GM23338 (cell line): ENCODE data around the gene LRRC3B. TPM values are rescaled to one million over a fixed set of nuclear protein-coding genes. Genes with fewer than 3 reads are reported as not detected.

Experiments used
- ATAC-seq: fragments of 200-7000 bp; cut with Tn5 transposase; 3 replicates; pipeline ENCODE4 v1.9.1; 2020
- DNase-seq: peaks from one replicate; pipeline ENCODE4 v3.0.0-alpha.2; 2015; ENCODE audit warnings: low spot score
- H2AFZ ChIP-seq: fragments of 200-600 bp; sonication (generic); 2 replicates; pipeline ENCODE4 v1.8.0; 2016; ENCODE audit warnings: antibody characterized with exemption, mild to moderate bottlenecking, moderate library complexity
- H3F3A ChIP-seq: fragments of 200-600 bp; sonication (generic); replicated peaks from 2 replicates; pipeline ENCODE4 v1.8.0; 2017; ENCODE audit warnings: antibody characterized with exemption, mixed run types, low read depth
- H3K27ac ChIP-seq: fragments of 200-600 bp; sonication (generic); 2 replicates; pipeline ENCODE4 v1.6.1; 2016; ENCODE audit warnings: low read depth
- H3K27me3 ChIP-seq: fragments of 200-600 bp; sonication (generic); 2 replicates; pipeline ENCODE4 v1.8.0; 2016; ENCODE audit warnings: mild to moderate bottlenecking, mixed run types, moderate library complexity; ENCODE audit not compliant: insufficient read depth
- H3K36me3 ChIP-seq: fragments of 200-600 bp; sonication (generic); 2 replicates; pipeline ENCODE4 v1.8.0; 2016; ENCODE audit warnings: mild to moderate bottlenecking; ENCODE audit not compliant: insufficient read depth
- H3K4me1 ChIP-seq: fragments of 200-600 bp; sonication (generic); 2 replicates; pipeline ENCODE4 v1.8.0; 2016; ENCODE audit warnings: mild to moderate bottlenecking, moderate library complexity; ENCODE audit not compliant: insufficient read depth
- H3K4me2 ChIP-seq: fragments of 200-600 bp; sonication (generic); 2 replicates; pipeline ENCODE4 v1.7.1; 2017; ENCODE audit warnings: mixed run types
- H3K4me3 ChIP-seq: fragments of 200-600 bp; sonication (generic); 2 replicates; pipeline ENCODE4 v1.6.1; 2016; ENCODE audit warnings: mixed run types
- H3K79me2 ChIP-seq: fragments of 200-600 bp; sonication (generic); replicated peaks from 2 replicates; pipeline ENCODE4 v1.8.0; 2017; ENCODE audit warnings: mild to moderate bottlenecking; ENCODE audit not compliant: insufficient read depth
- H3K9me2 ChIP-seq: fragments of 200-600 bp; sonication (generic); 2 replicates; pipeline ENCODE4 v1.8.0; 2017; ENCODE audit not compliant: insufficient read depth
- H4K20me1 ChIP-seq: fragments of 200-600 bp; sonication (generic); replicated peaks from 2 replicates; pipeline ENCODE4 v1.8.0; 2017; ENCODE audit warnings: mild to moderate bottlenecking; ENCODE audit not compliant: insufficient read depth
- H3K27ac Mint-ChIP-seq: 2 replicates; pipeline ENCODE4 v1.8.0; 2020; ENCODE audit warnings: inconsistent platforms, mild to moderate bottlenecking, moderate library complexity, mixed read lengths
- H3K27me3 Mint-ChIP-seq: 3 replicates; pipeline ENCODE4 v1.8.0; 2022; ENCODE audit warnings: low read depth, mild to moderate bottlenecking, moderate library complexity, mixed read lengths, inconsistent platforms; ENCODE audit not compliant: insufficient read depth, poor library complexity
- H3K36me3 Mint-ChIP-seq: 3 replicates; pipeline ENCODE4 v1.8.0; 2021; ENCODE audit warnings: low read depth, mild to moderate bottlenecking, inconsistent platforms, moderate library complexity, mixed read lengths
- H3K4me1 Mint-ChIP-seq: 3 replicates; pipeline ENCODE4 v1.8.0; 2020; ENCODE audit warnings: mild to moderate bottlenecking, inconsistent platforms, mixed read lengths
- H3K4me3 Mint-ChIP-seq: 3 replicates; pipeline ENCODE4 v1.8.0; 2021; ENCODE audit warnings: moderate library complexity, mild to moderate bottlenecking, inconsistent platforms, mixed read lengths
- H3K9me3 Mint-ChIP-seq: 3 replicates; pipeline ENCODE4 v1.8.0; 2020; ENCODE audit warnings: moderate library complexity, mild to moderate bottlenecking, inconsistent platforms, mixed read lengths
- EZH2 ChIP-seq: fragments of 200-600 bp; sonication (generic); IDR thresholded peaks from one replicate; pipeline ENCODE4 v1.8.0; 2017; ENCODE audit warnings: antibody characterized with exemption, mild to moderate bottlenecking, low read depth; ENCODE audit not compliant: unreplicated experiment
- JUNB ChIP-seq: IDR thresholded peaks from one replicate; pipeline ENCODE4 v1.6.1; 2016; ENCODE audit warnings: antibody characterized with exemption; ENCODE audit not compliant: unreplicated experiment
- NANOG ChIP-seq: IDR thresholded peaks from 2 replicates; pipeline ENCODE4 v1.6.1; 2016; ENCODE audit warnings: antibody characterized with exemption, borderline replicate concordance
- POLR2AphosphoS5 ChIP-seq: IDR thresholded peaks from 2 replicates; pipeline ENCODE4 v1.6.1; 2016; ENCODE audit warnings: antibody characterized with exemption, low read depth
- STAT1 ChIP-seq: IDR thresholded peaks from one replicate; pipeline ENCODE4 v1.6.1; 2016; ENCODE audit warnings: antibody characterized with exemption; ENCODE audit not compliant: unreplicated experiment
- ZNF114 ChIP-seq: fragments of 250-450 bp; sonication (Bioruptor Pico); IDR thresholded peaks from 2 replicates; pipeline ENCODE4 v1.5.0; 2020; ENCODE audit warnings: mild to moderate bottlenecking, moderate library complexity
- ZNF331 ChIP-seq: fragments of 250-450 bp; sonication (Bioruptor Pico); IDR thresholded peaks from 2 replicates; pipeline ENCODE4 v1.5.0; 2020; ENCODE audit warnings: low read depth, mild to moderate bottlenecking, moderate library complexity
- polyA plus RNA-seq: library from polyadenylated mRNA; unstranded; fragments of >200 nt; fragmentation: Nextera tagmentation; extraction: Ambion mirVana; gene quantifications from 2 replicates; pipeline ENCODE4 v1.2.1, GENCODE V29; 2016
- total RNA-seq: library from RNA; depleted of rRNA; stranded (reverse); fragments of >200 nt; shearing (Covaris generic); gene quantifications from 2 replicates; pipeline ENCODE4 v1.2.3, GENCODE V29; 2014
- TF ChIP-seq, protein P1 (sequence below): fragments of 250-450 bp; sonication (Bioruptor Pico); IDR thresholded peaks from 2 replicates; pipeline ENCODE4 v1.5.0; 2020; ENCODE audit warnings: mild to moderate bottlenecking, moderate library complexity
- TF ChIP-seq, protein P2 (sequence below), 2 experiments: fragments of 200-600 bp in 1 of 2; sonication (generic) in 1 of 2; conservative IDR thresholded peaks; 2 replicates each; pipeline versions ENCODE4 v1.5.1 to v1.6.1; 2016 to 2017; ENCODE audit warnings: antibody characterized with exemption in 2 of 2, low read depth in 2 of 2, mild to moderate bottlenecking in 2 of 2, moderate library complexity in 1 of 2
- TF ChIP-seq, protein P3 (sequence below): IDR thresholded peaks from 2 replicates; pipeline ENCODE4 v1.6.1; 2016; ENCODE audit warnings: antibody characterized with exemption
- TF ChIP-seq, protein P4 (sequence below): IDR thresholded peaks from one replicate; pipeline ENCODE4 v1.6.1; 2018; ENCODE audit warnings: antibody characterized with exemption; ENCODE audit not compliant: unreplicated experiment

The LRRC3B gene
- total and polyA plus RNA-seq, 2 experiments from 2014 or later = 7.1 to 13.2 TPM

DNA sequence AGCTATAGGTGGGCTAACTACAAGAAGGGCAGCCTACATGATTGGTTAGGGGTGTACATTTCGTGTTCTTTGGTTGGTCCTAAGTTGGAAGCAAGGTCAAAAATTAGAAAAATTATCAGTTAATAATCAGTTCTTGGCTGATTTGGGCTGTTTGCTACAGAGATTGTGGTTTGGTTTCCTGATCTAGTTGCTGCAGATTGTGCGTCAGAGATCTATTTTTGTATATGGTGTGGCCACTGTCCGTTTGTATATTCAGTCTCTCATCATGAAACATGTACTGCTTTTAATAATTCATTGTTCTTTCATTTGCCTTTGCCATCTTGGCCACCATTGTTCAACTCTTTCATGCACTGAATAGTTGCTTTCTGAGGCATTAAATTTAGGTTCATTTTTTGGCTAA is 80.9 kb downstream of the LRRC3B start (continued):
- TF ChIP-seq, protein P1, sequence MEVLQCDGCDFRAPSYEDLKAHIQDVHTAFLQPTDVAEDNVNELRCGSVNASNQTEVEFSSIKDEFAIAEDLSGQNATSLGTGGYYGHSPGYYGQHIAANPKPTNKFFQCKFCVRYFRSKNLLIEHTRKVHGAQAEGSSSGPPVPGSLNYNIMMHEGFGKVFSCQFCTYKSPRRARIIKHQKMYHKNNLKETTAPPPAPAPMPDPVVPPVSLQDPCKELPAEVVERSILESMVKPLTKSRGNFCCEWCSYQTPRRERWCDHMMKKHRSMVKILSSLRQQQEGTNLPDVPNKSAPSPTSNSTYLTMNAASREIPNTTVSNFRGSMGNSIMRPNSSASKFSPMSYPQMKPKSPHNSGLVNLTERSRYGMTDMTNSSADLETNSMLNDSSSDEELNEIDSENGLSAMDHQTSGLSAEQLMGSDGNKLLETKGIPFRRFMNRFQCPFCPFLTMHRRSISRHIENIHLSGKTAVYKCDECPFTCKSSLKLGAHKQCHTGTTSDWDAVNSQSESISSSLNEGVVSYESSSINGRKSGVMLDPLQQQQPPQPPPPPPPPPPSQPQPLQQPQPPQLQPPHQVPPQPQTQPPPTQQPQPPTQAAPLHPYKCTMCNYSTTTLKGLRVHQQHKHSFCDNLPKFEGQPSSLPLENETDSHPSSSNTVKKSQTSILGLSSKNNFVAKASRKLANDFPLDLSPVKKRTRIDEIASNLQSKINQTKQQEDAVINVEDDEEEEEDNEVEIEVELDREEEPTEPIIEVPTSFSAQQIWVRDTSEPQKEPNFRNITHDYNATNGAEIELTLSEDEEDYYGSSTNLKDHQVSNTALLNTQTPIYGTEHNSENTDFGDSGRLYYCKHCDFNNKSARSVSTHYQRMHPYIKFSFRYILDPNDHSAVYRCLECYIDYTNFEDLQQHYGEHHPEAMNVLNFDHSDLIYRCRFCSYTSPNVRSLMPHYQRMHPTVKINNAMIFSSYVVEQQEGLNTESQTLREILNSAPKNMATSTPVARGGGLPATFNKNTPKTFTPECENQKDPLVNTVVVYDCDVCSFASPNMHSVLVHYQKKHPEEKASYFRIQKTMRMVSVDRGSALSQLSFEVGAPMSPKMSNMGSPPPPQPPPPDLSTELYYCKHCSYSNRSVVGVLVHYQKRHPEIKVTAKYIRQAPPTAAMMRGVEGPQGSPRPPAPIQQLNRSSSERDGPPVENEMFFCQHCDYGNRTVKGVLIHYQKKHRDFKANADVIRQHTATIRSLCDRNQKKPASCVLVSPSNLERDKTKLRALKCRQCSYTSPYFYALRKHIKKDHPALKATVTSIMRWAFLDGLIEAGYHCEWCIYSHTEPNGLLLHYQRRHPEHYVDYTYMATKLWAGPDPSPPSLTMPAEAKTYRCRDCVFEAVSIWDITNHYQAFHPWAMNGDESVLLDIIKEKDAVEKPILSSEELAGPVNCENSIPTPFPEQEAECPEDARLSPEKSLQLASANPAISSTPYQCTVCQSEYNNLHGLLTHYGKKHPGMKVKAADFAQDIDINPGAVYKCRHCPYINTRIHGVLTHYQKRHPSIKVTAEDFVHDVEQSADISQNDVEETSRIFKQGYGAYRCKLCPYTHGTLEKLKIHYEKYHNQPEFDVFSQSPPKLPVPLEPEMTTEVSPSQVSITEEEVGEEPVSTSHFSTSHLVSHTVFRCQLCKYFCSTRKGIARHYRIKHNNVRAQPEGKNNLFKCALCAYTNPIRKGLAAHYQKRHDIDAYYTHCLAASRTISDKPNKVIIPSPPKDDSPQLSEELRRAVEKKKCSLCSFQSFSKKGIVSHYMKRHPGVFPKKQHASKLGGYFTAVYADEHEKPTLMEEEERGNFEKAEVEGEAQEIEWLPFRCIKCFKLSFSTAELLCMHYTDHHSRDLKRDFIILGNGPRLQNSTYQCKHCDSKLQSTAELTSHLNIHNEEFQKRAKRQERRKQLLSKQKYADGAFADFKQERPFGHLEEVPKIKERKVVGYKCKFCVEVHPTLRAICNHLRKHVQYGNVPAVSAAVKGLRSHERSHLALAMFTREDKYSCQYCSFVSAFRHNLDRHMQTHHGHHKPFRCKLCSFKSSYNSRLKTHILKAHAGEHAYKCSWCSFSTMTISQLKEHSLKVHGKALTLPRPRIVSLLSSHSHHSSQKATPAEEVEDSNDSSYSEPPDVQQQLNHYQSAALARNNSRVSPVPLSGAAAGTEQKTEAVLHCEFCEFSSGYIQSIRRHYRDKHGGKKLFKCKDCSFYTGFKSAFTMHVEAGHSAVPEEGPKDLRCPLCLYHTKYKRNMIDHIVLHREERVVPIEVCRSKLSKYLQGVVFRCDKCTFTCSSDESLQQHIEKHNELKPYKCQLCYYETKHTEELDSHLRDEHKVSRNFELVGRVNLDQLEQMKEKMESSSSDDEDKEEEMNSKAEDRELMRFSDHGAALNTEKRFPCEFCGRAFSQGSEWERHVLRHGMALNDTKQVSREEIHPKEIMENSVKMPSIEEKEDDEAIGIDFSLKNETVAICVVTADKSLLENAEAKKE = no peak

DNA sequence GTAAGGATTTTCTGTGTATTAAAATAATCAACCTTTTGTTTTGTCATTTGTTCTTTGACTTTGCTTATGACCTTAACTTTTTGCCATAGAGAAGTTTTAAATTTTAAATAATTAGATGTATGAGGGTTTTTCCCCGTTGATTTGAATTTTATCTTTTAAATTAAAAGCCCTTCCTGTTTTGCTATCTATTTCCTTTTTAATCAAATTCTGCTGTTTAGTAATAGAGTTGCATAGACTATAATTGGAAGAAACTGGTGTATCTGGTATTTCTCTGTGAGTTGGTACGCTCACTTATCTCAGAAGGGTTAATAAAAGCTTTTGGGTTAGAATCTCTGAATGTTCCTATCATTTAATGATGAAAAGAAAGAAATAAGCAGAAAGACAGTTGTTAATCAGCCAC is 82.2 kb downstream of the LRRC3B start:
- no peak overlapping the region for H3K27ac Mint-ChIP-seq
- H2AFZ ChIP-seq = no peak overlapping the region
- no peaks in the 10 kb centered on the region for H3K9me3 Mint-ChIP-seq
- H3K9me2 ChIP-seq = peaks cover 4% of the 10 kb centered on the region; the same call in 1 of the 2 replicates
- DNase-seq (no peak), ATAC-seq (no peak)
- H4K20me1 ChIP-seq = no peaks in the 10 kb centered on the region
- H3K4me3 ChIP-seq = no peak overlapping the region
- no peak overlapping the region for H3K4me3 Mint-ChIP-seq
- no peaks in the 10 kb centered on the region for H3K27me3 Mint-ChIP-seq
- no peaks in the 10 kb centered on the region; the same call in 2 of the 3 replicates for H3K36me3 Mint-ChIP-seq
- H3K4me1 Mint-ChIP-seq = peaks cover 5% of the 10 kb centered on the region; the same call in 1 of the 3 replicates
- TF ChIP-seq STAT1 (no peak), JUNB (no peak), EZH2 (no peak), ZNF114 (CRISPR knock-in tag) (no peak), POLR2AphosphoS5 (no peak), NANOG (no peak), ZNF331 (no peak)
- TF ChIP-seq, protein P2, sequence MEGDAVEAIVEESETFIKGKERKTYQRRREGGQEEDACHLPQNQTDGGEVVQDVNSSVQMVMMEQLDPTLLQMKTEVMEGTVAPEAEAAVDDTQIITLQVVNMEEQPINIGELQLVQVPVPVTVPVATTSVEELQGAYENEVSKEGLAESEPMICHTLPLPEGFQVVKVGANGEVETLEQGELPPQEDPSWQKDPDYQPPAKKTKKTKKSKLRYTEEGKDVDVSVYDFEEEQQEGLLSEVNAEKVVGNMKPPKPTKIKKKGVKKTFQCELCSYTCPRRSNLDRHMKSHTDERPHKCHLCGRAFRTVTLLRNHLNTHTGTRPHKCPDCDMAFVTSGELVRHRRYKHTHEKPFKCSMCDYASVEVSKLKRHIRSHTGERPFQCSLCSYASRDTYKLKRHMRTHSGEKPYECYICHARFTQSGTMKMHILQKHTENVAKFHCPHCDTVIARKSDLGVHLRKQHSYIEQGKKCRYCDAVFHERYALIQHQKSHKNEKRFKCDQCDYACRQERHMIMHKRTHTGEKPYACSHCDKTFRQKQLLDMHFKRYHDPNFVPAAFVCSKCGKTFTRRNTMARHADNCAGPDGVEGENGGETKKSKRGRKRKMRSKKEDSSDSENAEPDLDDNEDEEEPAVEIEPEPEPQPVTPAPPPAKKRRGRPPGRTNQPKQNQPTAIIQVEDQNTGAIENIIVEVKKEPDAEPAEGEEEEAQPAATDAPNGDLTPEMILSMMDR (conservative IDR thresholded peaks at IDR 0.05; ENCODE audit: low read depth in 2 of 2) = no peak
- TF ChIP-seq, protein P3, sequence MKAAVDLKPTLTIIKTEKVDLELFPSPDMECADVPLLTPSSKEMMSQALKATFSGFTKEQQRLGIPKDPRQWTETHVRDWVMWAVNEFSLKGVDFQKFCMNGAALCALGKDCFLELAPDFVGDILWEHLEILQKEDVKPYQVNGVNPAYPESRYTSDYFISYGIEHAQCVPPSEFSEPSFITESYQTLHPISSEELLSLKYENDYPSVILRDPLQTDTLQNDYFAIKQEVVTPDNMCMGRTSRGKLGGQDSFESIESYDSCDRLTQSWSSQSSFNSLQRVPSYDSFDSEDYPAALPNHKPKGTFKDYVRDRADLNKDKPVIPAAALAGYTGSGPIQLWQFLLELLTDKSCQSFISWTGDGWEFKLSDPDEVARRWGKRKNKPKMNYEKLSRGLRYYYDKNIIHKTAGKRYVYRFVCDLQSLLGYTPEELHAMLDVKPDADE = no peak
- TF ChIP-seq, protein P4, sequence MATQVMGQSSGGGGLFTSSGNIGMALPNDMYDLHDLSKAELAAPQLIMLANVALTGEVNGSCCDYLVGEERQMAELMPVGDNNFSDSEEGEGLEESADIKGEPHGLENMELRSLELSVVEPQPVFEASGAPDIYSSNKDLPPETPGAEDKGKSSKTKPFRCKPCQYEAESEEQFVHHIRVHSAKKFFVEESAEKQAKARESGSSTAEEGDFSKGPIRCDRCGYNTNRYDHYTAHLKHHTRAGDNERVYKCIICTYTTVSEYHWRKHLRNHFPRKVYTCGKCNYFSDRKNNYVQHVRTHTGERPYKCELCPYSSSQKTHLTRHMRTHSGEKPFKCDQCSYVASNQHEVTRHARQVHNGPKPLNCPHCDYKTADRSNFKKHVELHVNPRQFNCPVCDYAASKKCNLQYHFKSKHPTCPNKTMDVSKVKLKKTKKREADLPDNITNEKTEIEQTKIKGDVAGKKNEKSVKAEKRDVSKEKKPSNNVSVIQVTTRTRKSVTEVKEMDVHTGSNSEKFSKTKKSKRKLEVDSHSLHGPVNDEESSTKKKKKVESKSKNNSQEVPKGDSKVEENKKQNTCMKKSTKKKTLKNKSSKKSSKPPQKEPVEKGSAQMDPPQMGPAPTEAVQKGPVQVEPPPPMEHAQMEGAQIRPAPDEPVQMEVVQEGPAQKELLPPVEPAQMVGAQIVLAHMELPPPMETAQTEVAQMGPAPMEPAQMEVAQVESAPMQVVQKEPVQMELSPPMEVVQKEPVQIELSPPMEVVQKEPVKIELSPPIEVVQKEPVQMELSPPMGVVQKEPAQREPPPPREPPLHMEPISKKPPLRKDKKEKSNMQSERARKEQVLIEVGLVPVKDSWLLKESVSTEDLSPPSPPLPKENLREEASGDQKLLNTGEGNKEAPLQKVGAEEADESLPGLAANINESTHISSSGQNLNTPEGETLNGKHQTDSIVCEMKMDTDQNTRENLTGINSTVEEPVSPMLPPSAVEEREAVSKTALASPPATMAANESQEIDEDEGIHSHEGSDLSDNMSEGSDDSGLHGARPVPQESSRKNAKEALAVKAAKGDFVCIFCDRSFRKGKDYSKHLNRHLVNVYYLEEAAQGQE = no peak
- H3K27me3 ChIP-seq = no peaks in the 10 kb centered on the region
- H3K79me2 ChIP-seq = no peaks in the 10 kb centered on the region
- no peak overlapping the region for H3K27ac ChIP-seq
- H3F3A ChIP-seq = no peaks in the 10 kb centered on the region
- no peak overlapping the region for H3K4me2 ChIP-seq
- H3K4me1 ChIP-seq = 0 out of 2 replicates have a peak, but pooled peaks cover 7% of the 10 kb centered on the region
- H3K36me3 ChIP-seq = no peaks in the 10 kb centered on the region
